Ovary (tissue), 3 donors: ENCODE results near the gene FGF6.

Experiments used
- CTCF ChIP-seq, 3 donors: fragments of 450-650 bp in 2 of 3; fragments of 200-600 bp in 1 of 3; IDR thresholded peaks; one replicate each; pipeline versions ENCODE4 v1.5.1 to v1.8.0; 2016 to 2022; ENCODE audit warnings: antibody characterized with exemption in 3 of 3, mild to moderate bottlenecking in 1 of 3
- EP300 ChIP-seq: sonication (generic); formaldehyde crosslinking; IDR thresholded peaks from one replicate; pipeline ENCODE4 v1.6.1; 2017; ENCODE audit warnings: antibody characterized with exemption
- POLR2A ChIP-seq: fragments of 450-650 bp; IDR thresholded peaks from one replicate; pipeline ENCODE4 v1.6.1; 2017; ENCODE audit warnings: antibody characterized with exemption, mild to moderate bottlenecking, moderate library complexity
- donor health status: DM: no; HTN: no; CAD: no.

GRCh38 chr12:4435537-4435936 is 10.1 kb downstream of the FGF6 start:
- TF ChIP-seq POLR2A, result no peak
- TF ChIP-seq CTCF (IDR thresholded peaks at IDR 0.05), result no peak
- no peak for TF ChIP-seq EP300
